ENCODE results near the gene FXYD2.

GRCh38 chr11:117871160-117871559 lies 46.6 kb upstream of the FXYD2 start:
- TF ChIP-seq EZH2 (IDR thresholded peaks at IDR 0.05; ENCODE audit: insufficient read depth, poor library complexity, severe bottlenecking) (no peak), EZH2phosphoT487 (IDR thresholded peaks at IDR 0.05; ENCODE audit: insufficient read depth, low read depth) (no peak)

All from GM23248 (cell line).